Astrocyte of the cerebellum (primary cell): ENCODE results near the gene MEGF10.

Experiments
- DNase-seq: peaks from one replicate; pipeline ENCODE4 v3.0.0-alpha.2; 2011; ENCODE audit warnings: low read depth
- H3K4me3 ChIP-seq: 2 replicates; pipeline ENCODE4 v1.5.1; 2011; ENCODE audit warnings: mild to moderate bottlenecking, low read depth, low read length, moderate library complexity
- CTCF ChIP-seq: IDR thresholded peaks from 2 replicates; pipeline ENCODE4 v1.5.1; 2012; ENCODE audit warnings: low read length, low read depth, moderate library complexity, mild to moderate bottlenecking; ENCODE audit errors: missing control alignments
- in situ Hi-C: cut with HindIII; loops from 2 replicates; pipeline ENCODE4 v1.10.0; 2017; ENCODE audit warnings: low sequenced_read_pairs

Gene MEGF10

GRCh38 chr5:127411381-127411780 is 120.8 kb downstream of the MEGF10 start:
- in situ Hi-C loops, result no loop called here
- DNase-seq, result no peak
- no peak for TF ChIP-seq CTCF
- H3K4me3 ChIP-seq, result no peak overlapping the region

GRCh38 chr5:127412698-127413097 is 122.1 kb downstream of the MEGF10 start:
- no peak for TF ChIP-seq CTCF
- no peak overlapping the region for H3K4me3 ChIP-seq
- in situ Hi-C loops, result no loop called here
- DNase-seq, result no peak

- in situ Hi-C loops, result no loop called here
- H3K4me3 ChIP-seq, result no peak overlapping the region
- no peak for TF ChIP-seq CTCF
These were observed 124.4 kb downstream of the MEGF10 start for GRCh38 chr5:127415034-127415433.

GRCh38 chr5:127416906-127417305 is 126.3 kb downstream of the MEGF10 start:
- in situ Hi-C loops, result no loop called here
- DNase-seq, result no peak
- TF ChIP-seq CTCF, result no peak
- no peak overlapping the region for H3K4me3 ChIP-seq

More at GRCh38 chr5:127415034-127415433, 124.4 kb downstream of the MEGF10 start:
- DNase-seq, result no peak

- H3K4me3 ChIP-seq, result no peak overlapping the region
These were observed 126.9 kb downstream of the MEGF10 start for GRCh38 chr5:127417528-127417927.

GRCh38 chr5:127418367-127418766 is 127.8 kb downstream of the MEGF10 start:
- H3K4me3 ChIP-seq, result no peak overlapping the region
- no peak for DNase-seq
- TF ChIP-seq CTCF, result no peak
- in situ Hi-C loops, result no loop called here

More at GRCh38 chr5:127417528-127417927, 126.9 kb downstream of the MEGF10 start:
- in situ Hi-C loops, result no loop called here
- TF ChIP-seq CTCF, result no peak
- no peak for DNase-seq
